GM21825 (cell line): ENCODE data around the gene GPR12.
"Not testable (repeated sequence)": the region's sequence is repeated elsewhere in the genome, so short reads cannot be mapped to it uniquely, and the experiment has no call there.

Experiments used
- ATAC-seq: cut with Tn5 transposase; IDR thresholded peaks from one replicate; pipeline ENCODE4 v1.9.1; 2021; ENCODE audit warnings: mild to moderate bottlenecking, moderate library complexity; ENCODE audit not compliant: unreplicated experiment

Gene GPR12

GRCh38 chr13:26749285-26749684 is 11.3 kb downstream of the GPR12 start:
- ATAC-seq = no peak

- ATAC-seq = no peak
These were observed 12.9 kb downstream of the GPR12 start for GRCh38 chr13:26747706-26748105.

DNA sequence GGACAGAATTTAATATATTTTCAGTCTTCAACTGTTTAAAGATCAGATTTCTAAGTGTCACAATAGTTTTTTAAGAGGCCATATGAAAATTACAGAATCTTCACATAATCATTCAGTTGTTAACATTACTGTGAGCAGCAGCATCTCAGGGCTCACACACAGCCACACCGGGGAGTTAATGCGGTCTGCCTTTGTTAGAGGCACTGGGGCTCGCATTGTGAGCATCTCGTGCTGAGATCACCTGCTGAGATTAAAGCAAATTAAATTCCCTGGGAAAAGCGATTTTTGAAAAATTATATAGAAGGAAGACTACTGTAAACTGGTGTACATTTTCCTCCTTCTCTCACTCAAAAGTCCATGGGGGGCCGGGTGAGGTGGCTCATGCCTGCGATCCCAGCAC is 16.6 kb downstream of the GPR12 start:
- no peak for ATAC-seq

- no peak for ATAC-seq
These were observed 17.8 kb downstream of the GPR12 start for GRCh38 chr13:26742691-26743358.

DNA sequence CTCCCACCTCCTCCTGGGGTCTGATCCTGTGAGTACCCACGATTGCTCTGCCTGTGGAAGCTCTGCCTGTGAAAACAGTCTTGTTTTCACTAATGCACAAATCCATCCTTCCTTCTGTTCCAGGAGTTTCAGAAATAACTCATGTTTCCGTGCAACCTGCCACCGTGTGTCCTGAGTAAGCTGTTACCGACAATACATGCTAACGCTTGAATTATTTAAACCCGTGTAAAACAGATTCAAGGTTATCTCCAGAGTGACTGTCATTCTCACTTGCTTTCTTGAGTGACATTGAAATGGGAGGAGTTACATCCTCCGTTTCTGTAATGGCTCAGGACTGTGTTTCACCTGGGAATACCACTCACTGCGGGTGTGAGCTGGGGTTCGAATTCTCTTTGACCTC is 24.9 kb downstream of the GPR12 start:
- ATAC-seq = no peak

DNA sequence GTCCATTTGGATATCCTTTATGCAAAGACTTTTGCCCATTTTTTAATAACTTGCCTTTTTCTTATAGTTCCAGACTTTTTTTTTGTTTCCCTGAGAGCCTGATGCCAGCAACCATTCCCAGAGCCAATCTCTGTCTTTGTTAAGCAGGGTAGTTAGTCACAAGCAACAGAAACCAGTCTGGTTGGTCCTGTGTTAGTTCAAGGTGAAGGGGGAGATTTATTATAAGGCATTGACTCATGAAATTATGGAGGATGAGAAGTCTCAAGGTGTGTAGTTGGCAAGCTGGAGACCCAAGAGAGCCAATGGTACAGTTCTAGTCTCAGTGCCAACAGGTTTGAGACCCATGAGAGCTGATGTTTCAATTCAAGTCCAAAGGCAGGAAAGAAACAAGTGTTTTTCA is 33.0 kb downstream of the GPR12 start:
- no peak for ATAC-seq

GRCh38 chr13:26727122-26727521 is 33.5 kb downstream of the GPR12 start:
- ATAC-seq = no peak

GRCh38 chr13:26726684-26727083 is 33.9 kb downstream of the GPR12 start:
- no peak for ATAC-seq

DNA sequence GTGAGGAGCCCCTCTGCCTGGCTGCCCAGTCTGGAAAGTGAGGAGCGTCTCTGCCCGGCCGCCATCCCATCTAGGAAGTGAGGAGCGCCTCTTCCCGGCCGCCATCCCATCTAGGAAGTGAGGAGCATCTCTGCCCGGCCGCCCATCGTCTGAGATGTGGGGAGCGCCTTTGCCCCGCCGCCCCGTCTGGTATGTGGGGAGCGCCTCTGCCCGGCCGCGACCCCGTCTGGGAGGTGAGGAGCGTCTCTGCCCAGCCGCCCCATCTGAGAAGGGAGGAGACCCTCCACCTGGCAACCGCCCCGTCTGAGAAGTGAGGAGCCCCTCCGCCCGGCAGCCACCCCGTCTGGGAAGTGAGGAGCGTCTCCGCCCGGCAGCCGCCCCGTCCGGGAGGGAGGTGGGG is 37.0 kb downstream of the GPR12 start:
- not testable (repeated sequence) for ATAC-seq

DNA sequence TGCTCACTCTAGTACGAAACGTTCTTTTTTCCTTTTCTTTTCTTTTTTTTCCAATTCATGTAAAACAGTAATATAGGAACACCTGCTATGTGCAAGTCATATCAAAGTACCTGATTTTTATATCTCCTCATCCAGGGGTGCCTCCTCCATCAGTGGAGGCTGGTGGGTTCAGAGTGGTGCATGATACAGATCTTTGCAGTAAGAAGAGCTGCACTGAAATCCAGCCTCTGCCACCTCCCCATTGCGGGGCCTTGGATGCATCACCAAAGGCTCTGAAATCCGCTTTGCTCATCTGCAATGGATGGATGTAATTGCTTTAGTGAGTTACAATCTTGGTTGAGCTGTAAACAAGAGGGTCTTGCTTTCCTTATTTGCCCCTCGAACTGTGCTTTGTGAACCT is 38.3 kb downstream of the GPR12 start:
- no peak for ATAC-seq

DNA sequence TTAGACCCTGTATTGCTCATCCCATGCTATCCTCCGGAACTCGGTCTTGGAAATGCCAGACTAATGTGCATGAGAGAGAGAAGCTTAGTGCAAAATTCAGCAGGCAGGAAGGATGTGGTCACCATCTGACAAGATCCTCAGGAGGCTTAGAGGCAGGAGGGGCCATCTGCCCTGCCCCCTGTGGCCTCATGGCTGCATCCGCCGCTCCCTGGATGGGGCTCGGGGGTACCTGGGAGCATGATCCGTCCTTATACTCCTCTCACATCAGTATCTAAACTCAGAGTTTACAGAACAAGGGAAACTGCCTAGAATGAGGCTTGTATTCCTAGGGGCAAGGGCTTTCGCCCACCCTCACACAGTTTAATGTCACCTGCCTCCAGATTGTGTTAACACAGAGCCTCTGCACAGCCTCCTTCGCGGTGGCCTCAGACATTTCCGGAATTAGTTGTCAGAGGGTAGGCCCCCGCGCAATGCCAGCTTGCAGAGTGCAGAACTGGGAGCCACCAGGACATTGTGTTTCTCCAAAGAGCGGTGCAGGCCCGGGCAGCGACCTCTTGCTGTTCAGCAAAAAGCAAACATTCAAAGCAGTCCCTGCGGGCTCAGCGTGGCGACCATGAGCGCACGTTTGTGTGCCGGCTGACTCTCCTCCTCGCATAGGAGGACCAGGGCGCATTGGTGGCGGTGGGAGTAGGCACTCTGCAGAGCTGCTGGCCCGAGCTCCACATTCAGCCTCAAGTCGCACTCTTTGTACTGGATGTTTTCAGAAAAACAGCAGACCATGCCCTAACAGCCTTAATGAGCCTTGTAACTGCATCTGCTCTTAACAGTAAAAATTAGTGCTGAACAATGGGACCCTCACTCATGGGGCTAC is 39.1 kb downstream of the GPR12 start:
- ATAC-seq = no peak

- no peak for ATAC-seq
These were observed 41.1 kb downstream of the GPR12 start for GRCh38 chr13:26719356-26719945.

GRCh38 chr13:26718872-26719271 is 41.7 kb downstream of the GPR12 start:
- ATAC-seq = no peak

DNA sequence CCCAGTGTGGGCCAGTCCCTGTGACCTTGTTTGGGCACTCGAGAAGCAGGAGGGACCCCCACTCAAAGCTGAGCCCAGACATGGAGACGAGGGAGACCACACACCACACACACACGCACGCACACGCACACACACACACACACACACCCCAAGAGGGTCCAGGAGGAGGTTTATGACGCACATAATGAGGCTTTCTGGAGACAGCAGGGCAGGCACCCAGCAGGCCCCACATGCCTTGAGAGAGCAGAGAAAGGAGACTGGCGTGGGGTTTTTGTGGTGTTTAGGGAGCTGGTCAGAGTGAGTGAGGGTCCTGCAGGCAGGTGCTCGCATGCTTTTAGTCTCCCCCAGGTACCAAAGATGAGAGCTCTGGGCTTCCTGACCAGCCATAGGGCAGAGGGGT is 42.4 kb downstream of the GPR12 start:
- no peak for ATAC-seq

DNA sequence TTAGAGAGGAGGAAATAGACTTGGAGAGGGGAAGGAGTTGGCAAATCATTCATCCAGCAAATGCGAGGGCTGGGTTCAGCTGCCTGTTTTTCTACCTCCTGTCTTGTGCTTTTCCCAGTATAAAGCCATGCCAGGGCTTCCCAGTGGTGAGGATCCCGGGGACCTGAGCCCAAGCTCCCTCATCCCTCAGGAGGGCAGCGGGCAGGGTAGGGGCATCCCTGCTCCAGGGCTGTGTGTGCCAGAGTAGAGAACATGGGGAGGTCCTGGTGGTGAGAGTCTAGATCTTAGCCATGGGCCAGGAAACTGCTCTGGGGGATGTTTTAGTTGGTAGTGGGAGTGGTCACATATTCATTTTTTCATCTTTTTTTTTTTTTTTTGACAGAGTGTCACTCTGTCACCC is 43.6 kb downstream of the GPR12 start:
- no peak for ATAC-seq

DNA sequence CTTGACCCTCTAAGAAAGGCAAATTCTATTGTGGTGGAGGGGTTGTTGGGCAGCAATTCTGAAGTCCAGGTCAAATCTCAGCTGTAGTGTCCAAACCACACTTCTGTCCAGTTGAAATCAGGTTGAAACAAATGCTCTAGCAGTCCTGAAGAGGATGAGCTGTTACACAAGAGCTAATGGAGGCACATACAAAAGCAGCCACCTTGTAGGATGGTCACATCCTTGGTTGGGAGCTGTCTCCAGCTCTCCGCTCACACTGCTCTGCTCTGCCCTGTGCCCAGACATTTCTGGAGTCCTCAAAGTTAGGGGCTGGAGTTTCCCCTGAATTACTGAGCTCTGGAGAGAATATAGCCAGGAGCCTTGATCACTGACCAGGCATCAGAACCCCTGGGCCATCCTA is 47.2 kb downstream of the GPR12 start:
- ATAC-seq = no peak

- no peak for ATAC-seq
These were observed 49.4 kb downstream of the GPR12 start for GRCh38 chr13:26711211-26711610.

GRCh38 chr13:26710166-26710565 is 50.4 kb downstream of the GPR12 start:
- no peak for ATAC-seq

GRCh38 chr13:26709461-26709860 is 51.1 kb downstream of the GPR12 start:
- ATAC-seq = no peak

- no peak for ATAC-seq
These were observed 52.6 kb downstream of the GPR12 start for GRCh38 chr13:26708007-26708297.

GRCh38 chr13:26707122-26708006 is 53.2 kb downstream of the GPR12 start:
- no peak for ATAC-seq
